ENCODE measurements around the gene TCEAL1.

DNA sequence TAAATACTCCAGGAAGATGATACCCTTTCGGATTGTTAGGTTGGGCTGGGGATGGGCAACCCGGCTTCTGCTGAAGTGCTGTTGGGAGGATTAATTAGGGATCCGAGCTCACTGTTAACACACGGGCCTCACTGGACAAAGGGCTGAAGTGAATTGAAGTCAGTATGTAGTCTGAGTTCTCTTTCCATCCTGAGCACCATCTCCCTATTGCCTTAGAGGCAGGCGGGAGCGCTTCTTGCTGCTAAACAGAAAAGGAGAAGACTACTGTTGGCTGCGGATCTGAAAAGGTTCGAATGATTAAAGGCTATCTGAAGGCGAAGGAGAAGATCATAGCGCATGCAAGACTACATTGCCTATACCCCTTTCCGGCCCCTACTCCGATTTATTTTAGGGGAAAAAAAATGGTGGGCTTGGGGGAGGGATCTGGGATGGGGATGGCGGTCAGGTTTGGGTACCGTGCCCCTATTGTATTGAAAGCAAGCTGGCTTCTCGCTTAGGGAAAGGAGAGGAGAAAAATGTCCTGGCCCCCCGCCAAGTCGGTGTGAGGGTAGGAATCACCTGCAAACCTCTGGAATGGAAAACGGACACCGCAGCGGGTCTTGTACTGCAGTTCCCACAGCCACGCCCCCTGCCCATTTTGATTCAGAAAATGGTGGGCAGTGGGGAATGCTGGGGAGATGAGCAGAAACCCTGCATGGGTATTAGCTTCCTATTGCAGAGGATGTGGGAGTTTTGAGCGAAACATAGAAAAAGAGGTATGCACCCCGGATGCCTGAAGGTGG is 35.4 kb downstream of the TCEAL1 start:
- TF ChIP-seq, protein P1, sequence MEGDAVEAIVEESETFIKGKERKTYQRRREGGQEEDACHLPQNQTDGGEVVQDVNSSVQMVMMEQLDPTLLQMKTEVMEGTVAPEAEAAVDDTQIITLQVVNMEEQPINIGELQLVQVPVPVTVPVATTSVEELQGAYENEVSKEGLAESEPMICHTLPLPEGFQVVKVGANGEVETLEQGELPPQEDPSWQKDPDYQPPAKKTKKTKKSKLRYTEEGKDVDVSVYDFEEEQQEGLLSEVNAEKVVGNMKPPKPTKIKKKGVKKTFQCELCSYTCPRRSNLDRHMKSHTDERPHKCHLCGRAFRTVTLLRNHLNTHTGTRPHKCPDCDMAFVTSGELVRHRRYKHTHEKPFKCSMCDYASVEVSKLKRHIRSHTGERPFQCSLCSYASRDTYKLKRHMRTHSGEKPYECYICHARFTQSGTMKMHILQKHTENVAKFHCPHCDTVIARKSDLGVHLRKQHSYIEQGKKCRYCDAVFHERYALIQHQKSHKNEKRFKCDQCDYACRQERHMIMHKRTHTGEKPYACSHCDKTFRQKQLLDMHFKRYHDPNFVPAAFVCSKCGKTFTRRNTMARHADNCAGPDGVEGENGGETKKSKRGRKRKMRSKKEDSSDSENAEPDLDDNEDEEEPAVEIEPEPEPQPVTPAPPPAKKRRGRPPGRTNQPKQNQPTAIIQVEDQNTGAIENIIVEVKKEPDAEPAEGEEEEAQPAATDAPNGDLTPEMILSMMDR (conservative IDR thresholded peaks at IDR 0.05) = no peak
- TF ChIP-seq ZFX (IDR thresholded peaks at IDR 0.05) = no peak

Data from C4-2B (cell line).